GM12878 (cell line): ENCODE results near the gene CCDC91. TPM values are rescaled to one million over a fixed set of nuclear protein-coding genes. Genes with fewer than 3 reads are reported as not detected.

Source experiments
- ATAC-seq: fragments of 200-7000 bp; cut with Tn5 transposase; 3 replicates; pipeline ENCODE4 v1.9.1; 2020; ENCODE audit warnings: mild to moderate bottlenecking, moderate library complexity
- BruUV-seq: library from RNA; stranded (reverse); fragments of 400-500 nt; replicated peaks from 2 replicates; lab custom pipeline; 2021; lab: Mats Ljungman, UMichigan
- CTCF ChIA-PET: fragments of 300-600 bp; sonication (Branson Sonifier 250); formaldehyde crosslinking; extraction: SDS; loops from one replicate; lab custom pipeline; 2021; ENCODE audit warnings: inconsistent platforms; lab: Yijun Ruan, JAX
- POLR2A ChIA-PET: fragments of 350-600 bp; formaldehyde crosslinking; extraction: SDS; loops from one replicate; lab custom pipeline; 2021; ENCODE audit warnings: inconsistent platforms; lab: Charles Lee
- RAD21 ChIA-PET: fragments of 300-600 bp; sonication (Branson Sonifier 250); formaldehyde crosslinking; loops from one replicate; lab custom pipeline; 2023; ENCODE audit warnings: antibody characterized with exemption; ENCODE audit not compliant: unreplicated experiment; lab: Charles Lee
- SMC1A ChIA-PET: fragments of 300-600 bp; sonication (Branson Sonifier 250); formaldehyde crosslinking; loops from one replicate; lab custom pipeline; 2023; ENCODE audit not compliant: unreplicated experiment, uncharacterized antibody; lab: Charles Lee
- DNase-seq: peaks from one replicate; pipeline ENCODE4 v3.0.0-alpha.2; 2011; ENCODE audit warnings: low read depth, low spot score
- FAIRE-seq: peaks from 3 replicates; lab custom pipeline; 2011; peaks lifted over from hg19 to GRCh38; lab: Jason Lieb, UNC
- H2AFZ ChIP-seq: 2 replicates; pipeline ENCODE4 v1.6.0; 2011; ENCODE audit warnings: low read depth, low read length, control low read depth; ENCODE audit not compliant: control insufficient read depth
- H3K27ac ChIP-seq: 2 replicates; pipeline ENCODE4 v1.5.1; 2011; ENCODE audit warnings: control low read depth; ENCODE audit not compliant: control insufficient read depth, insufficient read depth
- H3K27me3 ChIP-seq, 2 experiments: replicated peaks in 1 of 2; 2 replicates each; pipeline versions ENCODE4 v1.6.0 to v1.6.1; 2011; ENCODE audit warnings: low read length in 1 of 2; ENCODE audit not compliant: control insufficient read depth in 2 of 2, insufficient read depth in 2 of 2
- H3K36me3 ChIP-seq, 2 experiments: 2 replicates each; pipeline ENCODE4 v1.5.1; 2011; ENCODE audit warnings: low read length in 1 of 2; ENCODE audit not compliant: control insufficient read depth in 2 of 2, insufficient read depth in 2 of 2
- H3K4me1 ChIP-seq: 2 replicates; pipeline ENCODE4 v1.6.1; 2011; ENCODE audit warnings: mild to moderate bottlenecking, low read length, moderate library complexity, mixed read lengths; ENCODE audit not compliant: control insufficient read depth, insufficient read depth
- H3K4me2 ChIP-seq: 2 replicates; pipeline ENCODE4 v1.6.0; 2011; ENCODE audit warnings: control low read depth; ENCODE audit not compliant: control insufficient read depth, insufficient read depth
- H3K4me3 ChIP-seq: fragments of 200-600 bp; sonication (generic); 2 replicates; pipeline ENCODE4 v1.5.1; 2016
- H3K79me2 ChIP-seq: 2 replicates; pipeline ENCODE4 v1.6.0; 2011; ENCODE audit warnings: low read length; ENCODE audit not compliant: control insufficient read depth, insufficient read depth
- H3K9ac ChIP-seq: 2 replicates; pipeline ENCODE4 v1.8.0; 2011; ENCODE audit warnings: low read length, control low read depth, mixed read lengths; ENCODE audit not compliant: control insufficient read depth, insufficient read depth
- H3K9me3 ChIP-seq: replicated peaks from 3 replicates; pipeline ENCODE4 v1.5.1; 2011; ENCODE audit warnings: mild to moderate bottlenecking, low read length; ENCODE audit not compliant: control insufficient read depth, insufficient read depth
- H4K20me1 ChIP-seq: 2 replicates; pipeline ENCODE4 v1.6.0; 2011; ENCODE audit not compliant: control insufficient read depth, insufficient read depth
- CREM ChIP-seq: IDR thresholded peaks from 2 replicates; pipeline ENCODE4 v1.6.1; 2014; ENCODE audit warnings: antibody characterized with exemption, low read depth
- GATAD2B ChIP-seq: fragments of 450-650 bp; conservative IDR thresholded peaks from 2 replicates; pipeline ENCODE4 v1.6.1; 2017; ENCODE audit warnings: low read depth, mild to moderate bottlenecking, moderate library complexity
- JUNB ChIP-seq: IDR thresholded peaks from 2 replicates; pipeline ENCODE4 v1.6.1; 2016; ENCODE audit warnings: antibody characterized with exemption, mild to moderate bottlenecking
- MEF2B ChIP-seq: fragments of 450-650 bp; IDR thresholded peaks from 2 replicates; pipeline ENCODE4 v1.6.1; 2018; ENCODE audit warnings: mild to moderate bottlenecking, moderate library complexity; ENCODE audit not compliant: partially characterized antibody, poor library complexity, severe bottlenecking
- MTA3 ChIP-seq: IDR thresholded peaks from 2 replicates; pipeline ENCODE4 v1.6.1; 2012; ENCODE audit warnings: low read length, inconsistent platforms, borderline replicate concordance
- PAX5 ChIP-seq: IDR thresholded peaks from 2 replicates; pipeline ENCODE4 v1.6.1; 2011; ENCODE audit warnings: low read depth, low read length, borderline replicate concordance
- POLR2AphosphoS5 ChIP-seq: IDR thresholded peaks from 2 replicates; pipeline ENCODE4 v1.6.1; 2011; ENCODE audit warnings: mild to moderate bottlenecking, low read length, inconsistent platforms
- RBBP5 ChIP-seq: fragments of 200-600 bp; sonication (generic); conservative IDR thresholded peaks from 2 replicates; pipeline ENCODE4 v1.6.1; 2016
- RCOR1 ChIP-seq: conservative IDR thresholded peaks from 2 replicates; pipeline ENCODE4 v1.6.1; 2012; ENCODE audit warnings: low read depth, low read length, improper control_type of control experiment
- SREBF1 ChIP-seq: IDR thresholded peaks from 2 replicates; pipeline ENCODE4 v1.6.1; 2012; ENCODE audit warnings: mild to moderate bottlenecking, low read length
- SUZ12 ChIP-seq: fragments of 200-600 bp; sonication (generic); IDR thresholded peaks from one replicate; pipeline ENCODE4 v1.6.1; 2018; ENCODE audit warnings: antibody characterized with exemption, mild to moderate bottlenecking; ENCODE audit not compliant: unreplicated experiment
- TAF1 ChIP-seq: IDR thresholded peaks from 2 replicates; pipeline ENCODE4 v1.6.1; 2011; ENCODE audit warnings: mild to moderate bottlenecking, low read depth, low read length, borderline replicate concordance
- ZNF274 ChIP-seq: IDR thresholded peaks from one replicate; pipeline ENCODE4 v1.8.0; 2011; ENCODE audit not compliant: insufficient read length, insufficient read depth
- WGBS: methylation state at CpG from one replicate; pipeline ENCODE4 v1.1.6; 2016; ENCODE audit warnings: low lambda C conversion rate; ENCODE audit not compliant: insufficient replicate concordance, insufficient coverage; ENCODE audit errors: missing lambda C conversion rate; 5-methylcytosine and 5-hydroxymethylcytosine counted together
- in situ Hi-C: fragments of 300-500 bp; cut with MboI; formaldehyde crosslinking; loops from 9 replicates; pipeline ENCODE4 v1.14.3; 2018; ENCODE audit warnings: mixed read lengths
- intact Hi-C: fragments of 100-400 bp; cut with micrococcal nuclease; formaldehyde crosslinking; loops from one replicate; pipeline ENCODE4 v1.14.2; 2022; ENCODE audit not compliant: unreplicated experiment
- polyA plus RNA-seq, 11 experiments: library from polyadenylated mRNA; depleted of rRNA in 4 of 11; unstranded in 6 of 11; stranded (reverse) in 5 of 11; fragments of >200 nt; fragmentation: Nextera tagmentation in 4 of 11; fragmentation: Illumina TruSeq in 1 of 11; extraction: Ambion mirVana in 4 of 11; extraction: Trizol in 1 of 11; gene quantifications; 1 replicate in 1 of 11; 2 replicates in 10 of 11; pipeline versions ENCODE4 v1.2.1 to v1.2.3, GENCODE V29; 2011 to 2016; ENCODE audit warnings: inconsistent platforms in 2 of 11, missing spikeins in 2 of 11, low read depth in 1 of 11
- total RNA-seq, 4 experiments: library from RNA; depleted of rRNA in 3 of 4; stranded (reverse); fragments of >200 nt in 3 of 4; fragmentation: Illumina TruSeq in 1 of 4; extraction: Trizol in 1 of 4; gene quantifications; 2 replicates each; pipeline versions ENCODE4 v1.2.1 to v1.2.3, GENCODE V29; 2013 to 2021

CCDC91 gene
- total and polyA plus RNA-seq, 10 of the 15 experiments (the other 5 are each of a cell fraction or from before 2014, with no cell fraction given), result 6.1 to 24.9 (median 16.5) TPM

GRCh38 chr12:28563936-28564335, 373.7 kb downstream of the CCDC91 start:
- FAIRE-seq, result no peak
- CTCF ChIA-PET, result no interaction called here
- H3K27me3 ChIP-seq, result no peaks in the 10 kb centered on the region
- no peaks in the 10 kb centered on the region for H4K20me1 ChIP-seq
- in situ Hi-C loops, result no loop called here
- no peaks in the 10 kb centered on the region for H3K4me1 ChIP-seq
- ATAC-seq, result no peak
- H3K4me2 ChIP-seq, result no peak overlapping the region
- POLR2A ChIA-PET, result no interaction called here
- no peaks in the 10 kb centered on the region for H3K36me3 ChIP-seq
- intact Hi-C loops, result no loop called here
- no peak overlapping the region for H3K9ac ChIP-seq
- BruUV-seq, result no TSS peak
- H3K9me3 ChIP-seq, result no peaks in the 10 kb centered on the region
- TF ChIP-seq PAX5, result no peak
- no peak for TF ChIP-seq RBBP5
- TF ChIP-seq MEF2B, result no peak
- no peak for TF ChIP-seq ZNF274
- no peak for TF ChIP-seq CREM
- no peak for TF ChIP-seq SREBF1
- TF ChIP-seq SUZ12, result no peak
- no peak overlapping the region for H3K27ac ChIP-seq
- H3K4me3 ChIP-seq, result no peak overlapping the region
- H2AFZ ChIP-seq, result no peak overlapping the region
- SMC1A ChIA-PET, result no interaction called here
- WGBS, result 85% methylated on average over 2 of the region's 2 CpGs
- RAD21 ChIA-PET, result no interaction called here
- H3K79me2 ChIP-seq, result no peaks in the 10 kb centered on the region
- no peak for DNase-seq

GRCh38 chr12:28568118-28568517, 377.9 kb downstream of the CCDC91 start:
- no TSS peak for BruUV-seq
- Histone ChIP-seq H4K20me1 (no peaks in the 10 kb centered on the region), H3K9ac (no peak overlapping the region), H2AFZ (no peak overlapping the region), H3K4me1 (no peaks in the 10 kb centered on the region), H3K9me3 (no peaks in the 10 kb centered on the region), H3K27me3 (no peaks in the 10 kb centered on the region), H3K79me2 (no peaks in the 10 kb centered on the region), H3K27ac (no peak overlapping the region), H3K4me2 (no peak overlapping the region), H3K4me3 (no peak overlapping the region), H3K36me3 (no peaks in the 10 kb centered on the region)
- in situ Hi-C loops (no loop called here), intact Hi-C loops (no loop called here)
- DNase-seq, result no peak
- TF ChIP-seq RCOR1, result no peak
- no peak for TF ChIP-seq JUNB
- no peak for TF ChIP-seq POLR2AphosphoS5
- TF ChIP-seq SUZ12, result no peak
- no peak for TF ChIP-seq MTA3
- TF ChIP-seq TAF1, result no peak
- TF ChIP-seq GATAD2B, result no peak
- POLR2A ChIA-PET, result no interaction called here
- whole genome bisulfite sequencing, result 22% methylated on average over 3 of the region's 3 CpGs
- FAIRE-seq, result no peak
- no peak for ATAC-seq
- SMC1A ChIA-PET, result no interaction called here
- RAD21 ChIA-PET, result no interaction called here
- CTCF ChIA-PET, result no interaction called here
